IPS-18c (cell line): Measurements from ENCODE around the gene UBXN11.
"Not testable (repeated sequence)": the region's sequence is repeated elsewhere in the genome, so short reads cannot be mapped to it uniquely, and the experiment has no call there.

Source experiments
- H3K4me3 ChIP-seq: 2 replicates; pipeline ENCODE4 v1.7.0; 2013; ENCODE audit warnings: low read depth, mild to moderate bottlenecking, low read length, moderate library complexity; ENCODE audit not compliant: insufficient read depth
- H3K9me3 ChIP-seq: one replicate; pipeline ENCODE4 v1.6.1; 2013; ENCODE audit warnings: mild to moderate bottlenecking, low read length, moderate library complexity; ENCODE audit not compliant: control insufficient read depth, insufficient read depth

UBXN11 gene

GRCh38 chr1:26293911-26294463 is 12.4 kb downstream of the UBXN11 start:
- Histone ChIP-seq H3K9me3 (no peaks in the 10 kb centered on the region), H3K4me3 (no peak overlapping the region)

DNA sequence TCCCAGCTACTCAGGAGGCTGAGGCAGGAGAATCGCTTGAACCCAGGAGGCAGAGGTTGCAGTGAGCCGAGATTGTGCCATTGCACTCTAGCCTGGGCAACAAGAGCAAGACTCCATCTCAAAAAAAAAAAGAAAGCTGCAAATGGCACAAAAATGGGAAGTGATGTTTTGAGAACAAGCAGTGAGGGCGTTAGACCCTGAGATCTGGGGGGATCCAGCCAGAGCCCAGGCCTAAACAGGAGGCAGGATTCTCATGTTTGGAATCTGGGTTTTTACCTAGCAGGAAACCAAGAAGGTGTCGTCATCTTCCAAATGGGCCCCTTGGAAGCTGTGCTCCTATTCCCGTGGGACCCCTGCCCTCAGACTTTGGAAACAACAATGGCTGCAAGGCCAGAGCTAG is 13.7 kb downstream of the UBXN11 start:
- not testable (repeated sequence) for H3K4me3 ChIP-seq, H3K9me3 ChIP-seq

- Histone ChIP-seq H3K4me3 (no peak overlapping the region), H3K9me3 (no peaks in the 10 kb centered on the region)
Measured at GRCh38 chr1:26291939-26292338, 14.5 kb downstream of the UBXN11 start.

DNA sequence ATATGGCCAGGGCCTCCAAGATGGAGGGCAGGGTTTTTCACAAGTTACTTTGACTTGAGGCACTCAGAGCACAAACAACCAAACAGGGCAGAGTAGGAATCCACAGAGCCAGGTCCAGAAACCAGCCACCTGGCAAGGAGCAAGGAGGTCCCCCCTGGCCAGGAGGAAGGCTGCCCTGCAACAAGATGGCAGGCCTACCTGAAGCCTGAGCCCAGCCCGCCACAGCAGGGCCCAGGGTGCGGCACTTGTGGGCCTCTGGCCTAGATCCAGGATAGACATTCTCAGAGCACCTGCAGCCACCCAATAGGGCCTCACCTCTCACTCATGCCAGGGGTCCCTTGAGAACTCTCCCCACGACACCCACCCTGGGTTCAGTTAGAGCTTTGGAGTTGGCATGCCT is 15.0 kb downstream of the UBXN11 start:
- Histone ChIP-seq H3K4me3 (no peak overlapping the region), H3K9me3 (no peaks in the 10 kb centered on the region)

GRCh38 chr1:26290882-26291261 is 15.6 kb downstream of the UBXN11 start:
- Histone ChIP-seq H3K4me3 (no peak overlapping the region), H3K9me3 (no peaks in the 10 kb centered on the region)

DNA sequence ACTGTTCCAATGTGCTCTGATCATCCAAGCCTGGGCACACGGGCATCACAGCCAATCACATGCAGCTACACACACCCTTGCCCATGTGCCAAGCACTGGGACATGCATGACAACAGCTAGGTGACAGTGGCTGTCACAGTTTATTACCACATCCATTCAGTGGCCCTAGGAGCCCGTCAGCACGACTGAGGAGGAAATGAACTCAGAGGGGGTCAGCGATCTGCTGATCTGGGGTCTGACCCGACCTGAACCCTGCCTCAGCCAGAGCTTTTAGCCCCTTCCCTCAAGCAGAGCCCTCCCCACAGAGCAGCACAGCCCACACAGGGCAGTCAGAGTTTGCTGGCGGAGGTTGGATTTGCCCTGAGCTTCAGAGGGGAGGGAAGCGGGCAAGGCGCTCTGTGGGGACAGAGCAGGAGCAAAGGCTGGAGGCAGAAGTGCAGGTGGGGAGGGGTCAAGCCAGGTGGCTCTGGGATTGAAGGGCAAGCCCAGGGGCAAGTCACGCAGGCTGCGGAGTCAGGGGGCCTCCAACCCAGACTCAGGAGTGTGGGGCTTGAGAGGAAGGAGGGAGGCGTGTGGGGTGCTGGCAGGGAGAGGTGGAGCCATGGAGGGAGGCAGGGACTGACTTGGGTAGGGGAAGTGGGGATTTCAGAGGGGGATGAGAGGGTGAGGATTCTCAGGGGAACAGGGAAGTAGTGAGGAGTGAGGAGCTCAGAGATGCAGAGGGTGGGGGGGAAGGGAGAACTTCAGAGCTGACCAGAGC is 16.1 kb downstream of the UBXN11 start:
- no peaks in the 10 kb centered on the region for H3K9me3 ChIP-seq
- H3K4me3 ChIP-seq = no peak overlapping the region

- Histone ChIP-seq H3K9me3 (no peaks in the 10 kb centered on the region), H3K4me3 (no peak overlapping the region)
Measured at GRCh38 chr1:26289158-26290059, 17.0 kb downstream of the UBXN11 start.

GRCh38 chr1:26288311-26288941 is 18.0 kb downstream of the UBXN11 start:
- no peak overlapping the region for H3K4me3 ChIP-seq

GRCh38 chr1:26287811-26288210 is 18.6 kb downstream of the UBXN11 start:
- Histone ChIP-seq H3K9me3 (no peaks in the 10 kb centered on the region), H3K4me3 (no peak overlapping the region)

More at GRCh38 chr1:26288311-26288941, 18.0 kb downstream of the UBXN11 start:
- no peaks in the 10 kb centered on the region for H3K9me3 ChIP-seq

DNA sequence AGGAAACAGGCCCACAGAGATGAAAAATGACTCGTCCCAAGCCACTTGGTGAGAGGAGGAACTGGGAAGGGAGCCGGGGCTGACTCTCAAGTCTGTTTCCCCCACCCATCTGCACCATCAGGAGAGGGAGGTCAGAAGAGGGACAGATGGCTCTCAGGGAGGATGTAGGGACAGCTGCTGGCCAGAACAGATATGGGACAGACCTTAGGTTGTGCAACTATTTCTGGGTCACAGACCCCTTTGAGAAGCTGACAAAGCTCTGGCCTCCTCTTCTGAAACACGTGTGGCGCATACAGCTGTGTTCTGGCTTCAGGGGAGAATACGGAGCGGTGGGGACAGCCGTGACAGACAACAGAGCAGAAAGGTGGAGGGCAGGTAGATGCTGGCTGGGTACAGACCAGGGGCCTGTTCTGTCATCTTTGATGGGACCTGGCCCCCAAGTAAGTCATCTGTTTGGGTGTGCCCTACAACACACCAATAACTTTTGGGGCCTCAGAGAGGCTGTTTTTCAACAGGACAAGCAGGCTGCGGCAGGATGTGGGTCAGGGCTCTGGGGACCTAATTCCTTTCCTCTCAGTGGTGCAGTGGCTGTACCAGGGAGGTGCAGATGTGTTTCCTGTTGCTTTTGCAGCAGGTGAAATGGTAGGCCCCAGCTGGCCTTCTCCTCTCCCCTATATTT is 19.3 kb downstream of the UBXN11 start:
- H3K4me3 ChIP-seq = no peak overlapping the region

GRCh38 chr1:26286064-26286416 is 20.4 kb downstream of the UBXN11 start:
- Histone ChIP-seq H3K4me3 (no peak overlapping the region), H3K9me3 (no peaks in the 10 kb centered on the region)

More for the DNA sequence above, 19.3 kb downstream of the UBXN11 start:
- H3K9me3 ChIP-seq = no peaks in the 10 kb centered on the region

GRCh38 chr1:26285366-26286063 is 20.9 kb downstream of the UBXN11 start:
- Histone ChIP-seq H3K9me3 (no peaks in the 10 kb centered on the region), H3K4me3 (no peak overlapping the region)

DNA sequence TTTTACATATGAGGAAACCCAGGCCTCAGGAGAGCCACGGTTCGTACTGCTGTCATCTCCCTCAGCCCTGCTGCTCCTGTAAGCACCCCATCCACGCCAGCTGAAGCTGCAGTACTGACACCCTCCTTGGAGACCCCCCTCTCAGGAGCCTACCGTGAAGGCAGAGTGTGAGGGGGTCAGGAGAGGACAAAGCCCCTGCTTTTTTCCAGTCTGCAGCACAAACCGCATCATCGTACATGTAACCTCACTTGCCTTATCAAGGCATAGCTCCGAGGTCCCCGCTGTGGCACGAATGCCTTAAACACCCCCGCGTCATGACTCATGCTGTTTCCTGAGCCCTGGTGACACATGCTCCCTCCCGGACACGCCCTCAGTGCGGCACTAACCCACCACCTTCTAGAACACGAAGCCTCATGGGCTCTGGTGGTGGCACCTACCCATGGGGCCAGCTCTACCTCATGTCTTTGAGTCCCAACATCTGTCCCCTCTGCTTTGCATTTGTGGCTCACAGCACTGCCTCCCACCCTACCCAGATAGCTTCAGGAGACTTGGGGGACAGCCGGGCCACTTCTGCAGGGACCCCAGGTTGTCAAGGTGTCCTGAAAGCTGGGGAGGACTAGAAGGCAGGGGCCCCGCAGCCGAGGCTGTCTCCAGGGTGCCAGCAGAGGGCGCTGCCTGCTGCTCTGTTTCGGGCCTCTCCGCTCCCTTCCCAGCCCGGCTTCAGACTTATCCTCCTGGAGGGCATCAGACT is 21.7 kb downstream of the UBXN11 start:
- no peaks in the 10 kb centered on the region for H3K9me3 ChIP-seq
- no peak overlapping the region for H3K4me3 ChIP-seq

DNA sequence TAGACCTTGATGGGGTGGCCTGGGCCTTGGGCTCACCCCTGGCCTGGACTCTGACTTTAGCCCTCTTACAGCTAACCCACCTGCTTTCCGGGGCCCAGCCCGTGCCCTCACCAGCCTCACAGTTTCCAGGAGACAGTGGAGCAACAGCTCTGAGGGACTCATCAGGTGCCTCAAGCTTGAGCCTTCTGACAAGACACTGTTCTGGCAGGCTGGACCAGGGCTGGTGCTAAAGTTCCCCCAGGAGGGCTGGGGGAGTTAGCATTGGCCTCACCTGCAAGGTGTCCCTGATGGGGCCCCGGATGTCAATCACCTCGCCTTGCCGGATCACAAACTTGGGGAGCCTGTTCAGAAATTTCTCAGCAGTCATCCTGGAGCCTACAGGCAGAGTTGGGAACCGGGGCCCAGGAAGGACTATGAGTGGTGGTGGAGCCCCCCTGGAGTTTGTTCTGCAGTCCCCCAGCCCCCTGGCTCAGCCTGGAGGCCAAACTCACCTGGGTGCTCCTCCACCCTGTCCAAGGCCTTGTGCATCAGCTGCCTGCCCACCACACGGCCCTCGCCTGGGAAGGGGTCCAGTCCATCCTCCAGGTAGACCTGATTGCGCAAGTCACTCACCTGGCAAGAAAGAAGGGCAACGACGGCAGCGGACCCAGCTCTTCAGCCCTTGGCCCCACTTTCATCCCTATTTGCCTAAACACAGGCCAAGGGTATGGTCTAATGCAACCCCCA is 22.4 kb downstream of the UBXN11 start:
- Histone ChIP-seq H3K9me3 (no peaks in the 10 kb centered on the region), H3K4me3 (no peak overlapping the region)

- H3K4me3 ChIP-seq = no peak overlapping the region
- H3K9me3 ChIP-seq = no peaks in the 10 kb centered on the region
Measured at GRCh38 chr1:26283279-26283853, 23.1 kb downstream of the UBXN11 start.
